Endometrium (tissue), 2 donors: ENCODE results near the gene SUMF1.
A peak's percentile ranks its signal among the peaks of the same experiment; 100 is the strongest.

Experiments
- FAIRE-seq: peaks from 2 replicates; lab custom pipeline; 2012; peaks lifted over from hg19 to GRCh38; lab: Jason Lieb, UNC
- donor health status: control.
- donor health status: control.

Gene SUMF1

DNA sequence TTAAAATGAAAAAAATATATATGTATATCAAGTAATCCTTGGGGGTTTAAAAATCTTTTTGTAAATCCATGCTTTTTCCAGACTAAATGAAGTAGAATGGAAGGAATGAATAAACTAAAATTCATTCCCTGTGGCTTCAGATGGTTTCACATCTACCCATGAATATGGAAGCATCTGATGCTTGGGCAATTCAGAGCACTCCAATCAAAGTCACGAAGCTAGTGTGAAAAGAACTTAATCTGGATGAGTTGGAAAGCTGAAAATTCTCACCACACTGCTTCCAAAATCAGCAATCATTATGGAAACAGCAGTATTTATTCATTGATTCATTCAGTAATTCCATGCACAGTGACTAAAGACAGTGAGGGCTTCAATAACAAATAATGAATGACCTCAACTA lies 55.2 kb downstream of the SUMF1 start:
- no peak for FAIRE-seq

GRCh38 chr3:4411236-4411635 lies 55.8 kb downstream of the SUMF1 start:
- FAIRE-seq: no peak

DNA sequence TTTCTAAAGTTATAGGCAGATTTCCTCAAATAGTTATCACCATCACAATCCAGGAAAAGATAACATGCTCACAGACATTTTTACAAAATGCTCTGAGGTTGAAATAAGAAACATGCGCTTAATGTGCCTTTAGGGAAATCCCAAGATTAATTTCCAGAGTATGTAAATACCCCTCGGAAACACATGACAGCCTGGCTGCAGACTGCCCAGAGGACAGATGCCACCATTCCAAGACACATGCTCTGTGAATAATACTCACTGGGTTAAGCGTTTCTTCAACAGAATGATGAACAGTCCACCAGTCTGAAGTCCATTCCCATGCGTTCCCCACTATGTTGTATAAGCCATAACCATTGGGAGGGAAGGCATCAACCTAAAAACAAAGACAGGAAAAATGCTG lies 56.5 kb downstream of the SUMF1 start:
- no peak for FAIRE-seq

- FAIRE-seq: no peak
Observed at GRCh38 chr3:4409971-4410573, 57.0 kb downstream of the SUMF1 start.

GRCh38 chr3:4409415-4409814 lies 57.7 kb downstream of the SUMF1 start:
- no peak for FAIRE-seq

GRCh38 chr3:4408958-4409357 lies 58.1 kb downstream of the SUMF1 start:
- FAIRE-seq: no peak

DNA sequence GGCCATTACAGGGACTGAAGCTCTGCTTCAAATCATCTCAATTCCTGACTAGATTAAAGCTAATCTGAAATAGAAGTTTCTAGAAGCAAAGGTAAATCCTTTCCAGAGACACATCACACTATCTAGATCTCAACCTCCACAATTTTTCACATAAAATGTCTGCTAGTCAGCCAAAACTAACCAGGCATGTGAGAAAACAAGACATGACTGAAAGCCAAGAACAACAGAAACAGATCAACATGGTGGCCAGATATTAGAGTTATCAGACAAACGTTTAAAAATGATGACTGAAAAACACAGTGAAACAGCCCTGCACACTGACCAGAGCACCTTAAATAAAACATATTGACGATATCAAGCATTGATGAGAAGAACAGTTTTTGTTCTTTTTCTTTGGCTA lies 59.1 kb downstream of the SUMF1 start:
- FAIRE-seq: no peak

DNA sequence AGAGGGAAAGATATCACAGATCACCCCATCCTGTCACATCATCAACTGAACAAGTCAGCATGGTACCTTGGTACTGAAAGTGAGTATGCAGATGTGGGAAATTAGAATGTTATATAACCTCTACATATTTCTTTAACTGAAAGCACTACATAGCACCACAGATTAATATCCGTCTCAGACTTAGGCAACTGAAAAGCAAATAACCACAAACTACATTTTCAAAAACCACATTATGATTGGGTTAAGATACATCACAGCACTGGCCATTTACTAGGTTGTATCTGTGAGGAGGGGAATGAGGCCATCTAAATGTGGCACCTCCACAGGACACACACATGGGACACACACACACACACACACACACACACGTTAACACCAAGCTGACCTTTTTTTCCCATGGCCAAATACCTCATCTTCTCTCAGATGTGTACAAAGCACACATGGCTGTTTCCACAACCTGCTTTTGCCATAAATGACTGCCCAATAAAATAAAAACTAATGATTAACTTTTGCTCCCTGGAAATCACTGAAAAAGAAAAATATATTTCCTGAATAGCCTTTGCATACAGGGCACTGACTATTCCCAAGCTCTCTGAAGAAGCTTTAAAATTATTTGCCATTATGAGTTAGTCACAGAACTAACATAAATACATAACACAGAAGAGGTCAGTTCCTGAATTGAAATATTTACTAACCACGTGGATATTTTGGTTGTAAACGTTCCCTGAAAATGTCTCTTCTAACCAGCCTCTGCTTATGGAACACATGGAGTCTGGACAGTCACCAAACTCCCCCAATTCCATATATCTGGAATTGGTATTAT lies 60.1 kb downstream of the SUMF1 start:
- no peak for FAIRE-seq

DNA sequence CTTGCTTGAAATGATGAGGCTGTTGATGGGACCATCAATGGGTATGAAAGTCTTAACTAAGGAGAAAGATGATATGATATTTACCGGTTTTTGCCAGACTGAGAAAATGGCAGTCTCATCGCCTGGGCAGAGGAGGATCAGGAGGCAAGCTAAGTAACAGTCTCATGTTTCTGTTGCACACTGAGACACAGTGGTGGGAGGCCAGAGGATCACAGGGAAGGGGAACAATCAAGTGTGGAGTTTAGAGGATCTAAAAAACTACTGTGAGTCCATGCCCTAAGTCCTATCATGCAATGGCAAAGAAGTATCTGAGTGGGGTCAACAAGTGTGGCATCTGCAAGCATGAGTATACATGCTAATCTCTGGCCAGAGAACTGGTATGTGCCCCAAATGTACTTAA lies 62.2 kb downstream of the SUMF1 start:
- FAIRE-seq: no peak

GRCh38 chr3:4401441-4401840 lies 65.6 kb downstream of the SUMF1 start:
- FAIRE-seq: no peak

DNA sequence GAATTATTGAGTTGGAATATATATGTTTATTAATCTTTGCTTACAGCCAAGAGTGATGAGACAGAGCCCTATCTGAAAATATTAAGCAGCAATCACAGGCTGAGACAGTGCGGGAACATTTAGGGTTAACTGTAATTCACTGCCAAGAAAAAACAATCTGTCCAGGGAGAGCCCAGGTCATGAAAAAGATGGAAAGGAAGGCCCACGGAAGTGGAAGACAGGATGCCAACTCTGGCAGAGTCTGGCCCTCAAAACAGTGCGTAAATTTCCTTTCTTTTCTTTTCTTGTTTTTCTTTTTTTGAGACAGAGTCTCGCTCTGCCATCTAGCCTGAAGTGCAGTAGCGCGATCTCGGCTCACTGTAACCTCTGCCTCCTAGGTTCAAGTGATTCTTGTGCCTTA lies 67.6 kb downstream of the SUMF1 start:
- no peak for FAIRE-seq

DNA sequence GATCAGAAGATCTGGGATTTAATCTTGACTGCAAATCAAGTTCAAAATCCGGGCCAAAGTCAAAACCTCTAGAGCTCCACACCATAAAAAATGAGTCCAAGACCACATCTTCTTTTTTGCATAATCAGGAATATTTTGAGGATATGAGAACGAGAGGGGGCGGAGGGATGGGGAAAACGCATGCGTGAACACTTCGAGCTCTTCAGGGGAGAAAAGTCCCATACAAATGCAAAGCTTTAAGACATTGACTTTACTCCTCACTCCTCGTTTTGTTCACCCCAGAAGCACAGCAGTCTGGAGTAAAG lies 68.2 kb downstream of the SUMF1 start:
- peak; percentile 91 for FAIRE-seq

GRCh38 chr3:4398120-4398940 lies 68.7 kb downstream of the SUMF1 start:
- FAIRE-seq: peak; percentile 43

DNA sequence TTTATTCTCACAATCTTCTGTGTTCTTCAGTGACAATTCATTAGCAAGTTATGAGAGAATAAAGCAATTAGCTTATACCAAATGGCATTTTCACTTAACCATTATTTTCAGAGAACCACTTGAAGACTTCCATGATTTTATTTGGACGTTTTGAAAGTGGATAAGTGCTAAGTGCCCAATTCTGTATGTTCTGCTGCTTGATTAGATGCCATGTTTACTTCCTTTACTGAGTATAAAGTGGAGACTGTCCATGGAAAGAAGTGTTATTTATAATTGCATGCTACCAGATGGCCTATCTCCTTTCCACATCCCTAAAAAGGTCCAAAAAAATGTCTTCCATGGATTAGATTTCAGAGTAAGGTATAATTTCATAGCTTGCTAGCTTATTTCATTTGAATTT lies 69.6 kb downstream of the SUMF1 start:
- no peak for FAIRE-seq

- FAIRE-seq: no peak
Observed at GRCh38 chr3:4396542-4396941, 70.5 kb downstream of the SUMF1 start.

GRCh38 chr3:4396006-4396405 lies 71.1 kb downstream of the SUMF1 start:
- no peak for FAIRE-seq

DNA sequence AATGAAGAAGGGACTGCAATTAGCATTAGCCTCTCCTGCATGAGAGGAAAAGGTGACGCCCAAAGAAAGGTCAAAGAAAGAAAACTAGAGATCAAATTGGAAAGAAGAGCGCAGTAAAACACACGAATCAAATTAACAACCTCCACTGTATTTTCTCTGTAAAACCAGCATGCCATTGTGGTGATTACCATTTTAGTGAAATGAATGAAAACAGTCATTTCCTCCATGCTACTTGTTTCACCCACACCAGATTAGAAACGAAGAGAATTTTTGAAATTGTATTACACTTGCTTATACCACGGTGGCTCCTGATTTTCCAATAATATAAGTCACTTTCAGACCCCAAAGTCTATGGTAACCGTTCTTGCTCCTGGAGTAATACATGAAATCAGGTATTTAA lies 71.6 kb downstream of the SUMF1 start:
- no peak for FAIRE-seq

DNA sequence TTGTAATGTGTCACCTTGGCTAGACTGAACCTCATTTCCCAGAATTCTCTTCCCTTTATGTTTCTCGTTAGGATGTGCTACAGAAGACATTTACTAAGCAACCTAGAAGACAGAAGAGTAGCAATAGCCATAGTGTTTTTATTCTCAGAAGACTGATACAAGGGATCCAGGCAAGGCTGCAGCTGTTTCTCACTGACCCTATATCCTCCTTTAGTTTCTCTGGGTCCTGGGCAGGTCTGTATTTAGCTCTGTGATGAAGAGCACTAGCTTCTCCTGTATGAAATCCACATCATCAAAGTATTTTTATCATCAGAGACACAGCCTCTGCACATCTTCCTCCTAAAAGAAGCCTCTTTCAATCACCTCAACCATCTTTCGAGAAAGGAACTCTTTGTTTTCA lies 72.5 kb downstream of the SUMF1 start:
- no peak for FAIRE-seq

DNA sequence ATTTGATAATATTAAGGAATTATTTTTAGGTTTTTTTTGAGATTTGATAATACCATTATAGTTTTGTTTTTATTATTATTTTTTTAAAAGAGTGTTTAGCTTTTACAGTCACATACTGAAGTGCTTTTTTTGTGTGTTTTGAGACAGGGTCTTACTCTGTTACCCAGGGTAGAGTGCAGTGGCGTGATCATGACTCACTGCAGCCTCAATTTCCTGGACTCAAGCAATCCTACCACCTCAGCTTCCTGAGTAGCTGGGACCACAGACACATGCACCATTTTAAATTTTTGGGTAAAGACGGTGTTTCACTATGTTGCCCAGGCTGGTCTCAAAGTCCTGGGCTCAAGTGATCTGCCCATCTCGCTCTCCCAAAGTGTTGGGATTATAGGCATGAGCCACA lies 73.0 kb downstream of the SUMF1 start:
- FAIRE-seq: no peak

- no peak for FAIRE-seq
Observed at GRCh38 chr3:4392992-4393391, 74.1 kb downstream of the SUMF1 start.

DNA sequence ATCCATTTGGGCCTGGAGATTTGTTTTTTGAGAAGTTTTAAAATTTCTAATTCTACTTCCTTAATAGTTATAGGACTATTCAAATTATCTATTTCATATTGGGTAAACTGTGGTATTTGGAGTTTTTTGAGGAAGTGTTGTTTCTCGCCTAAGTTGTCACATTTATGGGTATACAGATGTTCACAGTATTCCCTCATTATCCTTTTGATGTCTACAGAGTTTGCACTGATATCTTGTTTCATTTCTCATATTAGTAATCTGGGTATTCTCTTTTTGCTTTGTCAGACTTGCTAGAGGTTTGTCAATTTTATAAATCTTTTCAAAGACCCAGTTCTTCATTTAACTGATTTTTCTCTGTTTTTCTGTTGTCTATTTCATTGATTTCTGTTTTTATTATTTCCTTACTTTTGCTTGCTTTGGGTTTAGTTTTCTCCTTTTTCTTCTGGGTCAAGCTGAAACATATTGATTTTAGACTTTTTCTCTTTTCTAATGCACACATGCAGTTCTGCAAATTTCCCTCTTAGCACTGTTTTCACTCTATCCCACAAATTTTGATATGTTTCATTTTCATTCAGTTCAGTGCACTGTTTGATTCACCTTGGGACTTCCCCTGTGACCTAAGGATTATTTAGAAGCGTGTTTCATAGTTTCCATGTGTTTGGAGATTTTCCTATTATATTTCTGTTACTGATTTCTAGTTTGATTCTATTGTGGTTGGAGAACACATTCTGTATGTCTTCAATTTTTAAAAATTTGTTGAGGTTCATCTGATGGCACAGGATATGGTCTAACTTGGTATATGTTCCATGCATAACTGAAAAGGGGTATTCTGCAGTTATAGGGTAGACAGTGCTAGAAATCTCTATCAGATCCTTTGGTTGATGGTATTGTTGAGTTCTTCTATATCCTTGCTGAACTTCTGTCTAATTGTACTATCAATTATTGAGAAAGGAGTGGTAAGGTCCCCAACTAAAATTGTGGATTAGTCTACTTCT lies 79.6 kb downstream of the SUMF1 start:
- FAIRE-seq: no peak

GRCh38 chr3:4385201-4385600 lies 81.9 kb downstream of the SUMF1 start:
- no peak for FAIRE-seq
